Keratinocyte (primary cell): ENCODE measurements around the gene DIABLO. TPM values are rescaled to one million over a fixed set of nuclear protein-coding genes. Genes with fewer than 3 reads are reported as not detected.

Experiments
- DNase-seq: peaks from one replicate; pipeline ENCODE4 v3.0.0-alpha.2; 2011; ENCODE audit warnings: low read depth, missing footprints, low spot score
- FAIRE-seq: peaks from 2 replicates; lab custom pipeline; 2011; peaks lifted over from hg19 to GRCh38; lab: Jason Lieb, UNC
- H2AFZ ChIP-seq: 2 replicates; pipeline ENCODE4 v1.6.0; 2012; ENCODE audit warnings: low read length, control low read depth, inconsistent platforms; ENCODE audit not compliant: control insufficient read depth
- H3K27ac ChIP-seq: 2 replicates; pipeline ENCODE4 v1.5.1; 2011; ENCODE audit warnings: low read length; ENCODE audit not compliant: control insufficient read depth, insufficient read depth
- H3K27me3 ChIP-seq: 3 replicates; pipeline ENCODE4 v1.6.0; 2011; ENCODE audit warnings: low read length; ENCODE audit not compliant: control insufficient read depth, insufficient read depth; ENCODE audit errors: extremely low read depth
- H3K36me3 ChIP-seq, 2 experiments: 2 replicates in 1 of 2; 3 replicates in 1 of 2; pipeline ENCODE4 v1.5.1; 2011; ENCODE audit warnings: low read length in 2 of 2, mild to moderate bottlenecking in 1 of 2; ENCODE audit not compliant: control insufficient read depth in 2 of 2, insufficient read depth in 2 of 2; ENCODE audit errors: extremely low read depth in 1 of 2
- H3K4me1 ChIP-seq: 3 replicates; pipeline ENCODE4 v1.5.1; 2011; ENCODE audit warnings: low read length; ENCODE audit not compliant: control insufficient read depth, insufficient read depth; ENCODE audit errors: extremely low read depth
- H3K4me2 ChIP-seq: 3 replicates; pipeline ENCODE4 v1.6.0; 2011; ENCODE audit warnings: low read depth, low read length; ENCODE audit not compliant: control insufficient read depth, insufficient read depth; ENCODE audit errors: extremely low read depth
- H3K4me3 ChIP-seq, 3 experiments: fragments of 200-600 bp in 1 of 3; sonication (generic) in 1 of 3; 2 replicates in 2 of 3; 3 replicates in 1 of 3; pipeline ENCODE4 v1.5.1; 2011 to 2016; ENCODE audit warnings: low read length in 3 of 3, mild to moderate bottlenecking in 3 of 3, control low read depth in 2 of 3, inconsistent platforms in 1 of 3, low read depth in 1 of 3, mixed read lengths in 1 of 3, mixed run types in 1 of 3, moderate library complexity in 1 of 3; ENCODE audit not compliant: control insufficient read depth in 2 of 3, insufficient read depth in 2 of 3; ENCODE audit errors: extremely low read depth in 1 of 3
- H3K79me2 ChIP-seq: 2 replicates; pipeline ENCODE4 v1.6.0; 2012; ENCODE audit warnings: low read length; ENCODE audit not compliant: control insufficient read depth, insufficient read depth
- H3K9ac ChIP-seq: 3 replicates; pipeline ENCODE4 v1.6.0; 2011; ENCODE audit warnings: low read length; ENCODE audit not compliant: control insufficient read depth, insufficient read depth; ENCODE audit errors: extremely low read depth
- H3K9me1 ChIP-seq: 3 replicates; pipeline ENCODE4 v1.6.0; 2011; ENCODE audit warnings: low read length; ENCODE audit not compliant: control insufficient read depth, insufficient read depth; ENCODE audit errors: extremely low read depth
- H3K9me3 ChIP-seq: 2 replicates; pipeline ENCODE4 v1.5.1; 2012; ENCODE audit warnings: low read depth, low read length; ENCODE audit not compliant: control insufficient read depth
- H4K20me1 ChIP-seq: 3 replicates; pipeline ENCODE4 v1.6.0; 2011; ENCODE audit warnings: low read length; ENCODE audit not compliant: control insufficient read depth, insufficient read depth; ENCODE audit errors: extremely low read depth
- EZH2 ChIP-seq: IDR thresholded peaks from one replicate; pipeline ENCODE4 v1.6.1; 2012; ENCODE audit warnings: inconsistent platforms, mild to moderate bottlenecking, low read length, moderate library complexity
- dilution Hi-C: fragments of 300-500 bp; cut with MboI; formaldehyde crosslinking; loops from one replicate; pipeline ENCODE4 v1.7.0; 2020; ENCODE audit warnings: low sequenced_read_pairs; ENCODE audit not compliant: extremely low pct_ligation_motif_present
- polyA plus RNA-seq, 5 experiments: library from polyadenylated mRNA; depleted of rRNA in 3 of 5; stranded (reverse) in 3 of 5; stranded (forward) in 1 of 5; unstranded in 1 of 5; fragments of >200 nt; gene quantifications; 1 replicate in 1 of 5; 2 replicates in 3 of 5; 3 replicates in 1 of 5; pipeline versions ENCODE4 v1.2.1 to v1.2.3, GENCODE V29; 2011 to 2012; ENCODE audit warnings: missing spikeins in 2 of 5, low read depth in 1 of 5, low replicate concordance in 1 of 5
- TF ChIP-seq, protein P1 (sequence below), 3 experiments: IDR thresholded peaks in 1 of 3; conservative IDR thresholded peaks in 1 of 3; optimal IDR thresholded peaks in 1 of 3; 2 replicates in 2 of 3; 3 replicates in 1 of 3; pipeline versions ENCODE3 to v1.5.1; 2011; ENCODE audit warnings: low read length in 3 of 3, mild to moderate bottlenecking in 3 of 3, moderate library complexity in 2 of 3, control low read depth in 1 of 3, inconsistent platforms in 1 of 3; ENCODE audit not compliant: insufficient read depth in 2 of 3; ENCODE audit errors: extremely low read depth in 1 of 3

Gene DIABLO
- polyA plus RNA-seq, 1 donor (not counting 4 experiments of a cell fraction or from before 2014, with no cell fraction given): 41.6 TPM

DNA sequence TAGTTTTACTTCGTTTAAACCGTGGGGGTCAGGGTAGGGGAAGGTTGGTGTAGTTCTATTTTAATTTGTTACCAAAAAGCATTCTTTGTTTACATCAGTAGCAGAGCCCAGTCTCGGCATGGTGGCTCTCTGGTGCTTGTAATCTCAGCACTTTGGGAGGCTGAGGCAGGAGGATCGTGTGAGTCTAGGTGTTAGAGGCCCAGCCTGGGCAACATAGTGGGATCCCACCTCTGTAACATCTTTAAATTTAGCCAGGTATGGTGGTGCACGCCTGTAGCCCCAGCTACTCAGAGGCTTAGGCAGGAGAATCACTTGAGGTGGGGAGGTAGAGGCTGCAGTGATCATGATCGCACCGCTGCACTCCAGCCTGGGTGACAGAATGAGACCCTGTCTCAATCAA lies 40.8 kb downstream of the DIABLO start:
- Histone ChIP-seq H3K27me3 (no peaks in the 10 kb centered on the region), H3K9me1 (no peaks in the 10 kb centered on the region), H3K4me2 (no peak overlapping the region), H3K9me3 (no peaks in the 10 kb centered on the region), H3K9ac (no peak overlapping the region), H3K4me1 (peaks cover 12% of the 10 kb centered on the region), H4K20me1 (no peaks in the 10 kb centered on the region), H3K27ac (no peak overlapping the region), H2AFZ (no peak overlapping the region), H3K36me3 (no peaks in the 10 kb centered on the region), H3K4me3 (no peak overlapping the region), H3K79me2 (no peaks in the 10 kb centered on the region)
- dilution Hi-C loops: no loop called here
- no peak for TF ChIP-seq EZH2
- TF ChIP-seq, protein P1, sequence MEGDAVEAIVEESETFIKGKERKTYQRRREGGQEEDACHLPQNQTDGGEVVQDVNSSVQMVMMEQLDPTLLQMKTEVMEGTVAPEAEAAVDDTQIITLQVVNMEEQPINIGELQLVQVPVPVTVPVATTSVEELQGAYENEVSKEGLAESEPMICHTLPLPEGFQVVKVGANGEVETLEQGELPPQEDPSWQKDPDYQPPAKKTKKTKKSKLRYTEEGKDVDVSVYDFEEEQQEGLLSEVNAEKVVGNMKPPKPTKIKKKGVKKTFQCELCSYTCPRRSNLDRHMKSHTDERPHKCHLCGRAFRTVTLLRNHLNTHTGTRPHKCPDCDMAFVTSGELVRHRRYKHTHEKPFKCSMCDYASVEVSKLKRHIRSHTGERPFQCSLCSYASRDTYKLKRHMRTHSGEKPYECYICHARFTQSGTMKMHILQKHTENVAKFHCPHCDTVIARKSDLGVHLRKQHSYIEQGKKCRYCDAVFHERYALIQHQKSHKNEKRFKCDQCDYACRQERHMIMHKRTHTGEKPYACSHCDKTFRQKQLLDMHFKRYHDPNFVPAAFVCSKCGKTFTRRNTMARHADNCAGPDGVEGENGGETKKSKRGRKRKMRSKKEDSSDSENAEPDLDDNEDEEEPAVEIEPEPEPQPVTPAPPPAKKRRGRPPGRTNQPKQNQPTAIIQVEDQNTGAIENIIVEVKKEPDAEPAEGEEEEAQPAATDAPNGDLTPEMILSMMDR (optimal IDR thresholded peaks at IDR 0.05 in 1 of 3, IDR thresholded peaks at IDR 0.05 in 1 of 3, conservative IDR thresholded peaks at IDR 0.05 in 1 of 3; ENCODE audit: extremely low read depth in 1 of 3, insufficient read depth in 2 of 3, low read length in 3 of 3): no peak
- no peak for DNase-seq
- FAIRE-seq: no peak

DNA sequence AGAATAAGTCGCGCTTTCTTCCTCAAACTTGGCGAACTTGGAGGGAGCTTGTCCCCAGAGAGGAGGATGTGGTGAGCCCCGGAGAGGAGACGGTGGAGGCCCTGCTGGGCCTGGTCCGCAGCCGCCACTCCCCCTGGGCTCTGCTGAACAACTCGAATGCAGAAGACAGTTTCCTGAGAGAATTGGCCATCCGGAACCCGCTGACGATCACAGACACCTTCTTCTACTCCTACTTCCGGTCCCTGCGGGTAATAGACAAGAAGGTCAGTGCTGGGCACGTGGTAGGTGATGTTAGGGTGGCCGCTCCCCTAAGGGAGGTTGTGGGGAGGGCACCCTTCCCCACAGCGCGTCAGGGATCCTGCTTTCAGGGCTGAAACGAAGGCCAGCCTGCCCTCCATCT lies 41.3 kb downstream of the DIABLO start:
- Histone ChIP-seq H3K9me1 (no peaks in the 10 kb centered on the region), H3K27me3 (no peaks in the 10 kb centered on the region), H3K36me3 (no peaks in the 10 kb centered on the region), H3K79me2 (no peaks in the 10 kb centered on the region), H4K20me1 (no peaks in the 10 kb centered on the region), H3K4me1 (peaks cover 12% of the 10 kb centered on the region), H3K4me2 (no peak overlapping the region), H3K27ac (no peak overlapping the region), H3K9me3 (no peaks in the 10 kb centered on the region), H3K4me3 (no peak overlapping the region), H2AFZ (no peak overlapping the region), H3K9ac (no peak overlapping the region)
- no peak for DNase-seq
- dilution Hi-C loops: no loop called here
- FAIRE-seq: no peak
- TF ChIP-seq, protein P1 (optimal IDR thresholded peaks at IDR 0.05 in 1 of 3, IDR thresholded peaks at IDR 0.05 in 1 of 3, conservative IDR thresholded peaks at IDR 0.05 in 1 of 3; ENCODE audit: extremely low read depth in 1 of 3, insufficient read depth in 2 of 3, low read length in 3 of 3): no peak
- no peak for TF ChIP-seq EZH2
